Upper lobe of left lung (tissue), 4 donors: ENCODE data around the gene DAPK1.

Source experiments
- POLR2A ChIP-seq, 4 donors: fragments of 450-650 bp; IDR thresholded peaks; one replicate each; pipeline ENCODE4 v1.5.1; 2016 to 2017; ENCODE audit warnings: antibody characterized with exemption in 4 of 4, mild to moderate bottlenecking in 2 of 4
- TF ChIP-seq, protein P1 (sequence below), 6 experiments: fragments of 450-650 bp in 4 of 6; fragments of 200-600 bp in 2 of 6; sonication (generic) in 2 of 6; IDR thresholded peaks; one replicate each; pipeline ENCODE4 v1.5.1; 2016 to 2019; ENCODE audit warnings: antibody characterized with exemption in 6 of 6

DNA sequence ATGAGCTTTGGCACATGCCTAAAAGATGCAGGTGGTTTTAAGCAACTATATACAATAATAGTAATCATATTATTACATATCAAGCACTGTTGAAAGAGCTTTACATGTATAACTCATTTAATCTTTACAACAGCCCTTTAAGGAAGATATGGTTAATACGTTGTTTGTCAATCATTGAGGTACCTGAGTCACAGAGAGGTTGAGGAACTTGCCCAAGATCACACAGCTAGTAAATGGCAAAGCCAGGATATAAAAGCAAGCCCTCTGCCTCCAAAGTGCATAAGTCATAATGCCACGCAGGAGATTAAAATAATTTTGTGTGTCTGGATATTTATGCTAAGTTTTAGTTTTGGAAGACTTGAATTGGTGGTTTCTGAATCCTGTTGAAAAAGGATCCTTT is 90.2 kb downstream of the DAPK1 start:
- TF ChIP-seq, protein P1, sequence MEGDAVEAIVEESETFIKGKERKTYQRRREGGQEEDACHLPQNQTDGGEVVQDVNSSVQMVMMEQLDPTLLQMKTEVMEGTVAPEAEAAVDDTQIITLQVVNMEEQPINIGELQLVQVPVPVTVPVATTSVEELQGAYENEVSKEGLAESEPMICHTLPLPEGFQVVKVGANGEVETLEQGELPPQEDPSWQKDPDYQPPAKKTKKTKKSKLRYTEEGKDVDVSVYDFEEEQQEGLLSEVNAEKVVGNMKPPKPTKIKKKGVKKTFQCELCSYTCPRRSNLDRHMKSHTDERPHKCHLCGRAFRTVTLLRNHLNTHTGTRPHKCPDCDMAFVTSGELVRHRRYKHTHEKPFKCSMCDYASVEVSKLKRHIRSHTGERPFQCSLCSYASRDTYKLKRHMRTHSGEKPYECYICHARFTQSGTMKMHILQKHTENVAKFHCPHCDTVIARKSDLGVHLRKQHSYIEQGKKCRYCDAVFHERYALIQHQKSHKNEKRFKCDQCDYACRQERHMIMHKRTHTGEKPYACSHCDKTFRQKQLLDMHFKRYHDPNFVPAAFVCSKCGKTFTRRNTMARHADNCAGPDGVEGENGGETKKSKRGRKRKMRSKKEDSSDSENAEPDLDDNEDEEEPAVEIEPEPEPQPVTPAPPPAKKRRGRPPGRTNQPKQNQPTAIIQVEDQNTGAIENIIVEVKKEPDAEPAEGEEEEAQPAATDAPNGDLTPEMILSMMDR (IDR thresholded peaks at IDR 0.05): no peak
- no peak for TF ChIP-seq POLR2A (IDR thresholded peaks at IDR 0.05)
